PC-9 (cell line): ENCODE data around the gene LUZP2. TPM values are rescaled to one million over a fixed set of nuclear protein-coding genes. Genes with fewer than 3 reads are reported as not detected.

Source experiments
- Bru-seq: library from RNA; stranded (reverse); fragments of 400-500 nt; gene quantifications from one replicate; lab custom pipeline; 2021; lab: Mats Ljungman, UMichigan
- BruChase-seq, 2 experiments: library from RNA; stranded (reverse); fragments of 400-500 nt; gene quantifications; one replicate each; lab custom pipeline; 2021; lab: Mats Ljungman, UMichigan
- BruUV-seq: library from RNA; stranded (reverse); fragments of 400-500 nt; replicated peaks from 2 replicates; lab custom pipeline; 2021; lab: Mats Ljungman, UMichigan
- CTCF ChIA-PET: fragments of 300-600 bp; sonication (Branson Sonifier 250); formaldehyde crosslinking; loops from one replicate; lab custom pipeline; 2022; ENCODE audit warnings: antibody characterized with exemption; lab: Charles Lee
- POLR2A ChIA-PET: fragments of 300-600 bp; sonication (Branson Sonifier 250); formaldehyde crosslinking; loops from one replicate; lab custom pipeline; 2022; ENCODE audit warnings: antibody characterized with exemption; ENCODE audit not compliant: unreplicated experiment; lab: Charles Lee
- DNase-seq, 2 experiments: peaks; one replicate each; pipeline versions ENCODE4 v3.0.0 to v3.0.0-alpha.2; 2015 to 2022; ENCODE audit warnings: mixed read lengths in 1 of 2
- H2AFZ ChIP-seq: fragments of 200-600 bp; sonication (generic); 2 replicates; pipeline ENCODE4 v1.8.1; 2017; ENCODE audit warnings: antibody characterized with exemption
- H3F3A ChIP-seq: fragments of 200-600 bp; sonication (generic); 2 replicates; pipeline ENCODE4 v1.8.1; 2017; ENCODE audit warnings: antibody characterized with exemption, mild to moderate bottlenecking, low read depth; ENCODE audit not compliant: insufficient read depth
- H3K27ac ChIP-seq: fragments of 200-600 bp; sonication (generic); 2 replicates; pipeline ENCODE4 v1.6.1; 2016; ENCODE audit warnings: mixed run types
- H3K27me3 ChIP-seq: fragments of 200-600 bp; sonication (generic); 2 replicates; pipeline ENCODE4 v1.6.1; 2016; ENCODE audit warnings: low read depth, mixed run types; ENCODE audit not compliant: insufficient read depth
- H3K36me3 ChIP-seq: fragments of 200-600 bp; sonication (generic); 2 replicates; pipeline ENCODE4 v1.6.1; 2016; ENCODE audit warnings: low read depth, mixed run types
- H3K4me1 ChIP-seq: fragments of 200-600 bp; sonication (generic); replicated peaks from 2 replicates; pipeline ENCODE4 v1.6.1; 2016; ENCODE audit warnings: mixed run types; ENCODE audit not compliant: insufficient read depth
- H3K4me2 ChIP-seq: fragments of 200-600 bp; sonication (generic); 2 replicates; pipeline ENCODE4 v1.6.1; 2017; ENCODE audit warnings: mixed run types
- H3K4me3 ChIP-seq: fragments of 200-600 bp; sonication (generic); 2 replicates; pipeline ENCODE4 v1.6.1; 2016; ENCODE audit warnings: mixed run types
- H3K79me2 ChIP-seq: fragments of 200-600 bp; sonication (generic); 2 replicates; pipeline ENCODE4 v1.6.1; 2017; ENCODE audit warnings: low read depth, mixed run types
- H3K9me2 ChIP-seq: fragments of 200-600 bp; sonication (generic); 2 replicates; pipeline ENCODE4 v1.8.1; 2017; ENCODE audit warnings: mild to moderate bottlenecking; ENCODE audit not compliant: insufficient read depth
- H3K9me3 ChIP-seq: fragments of 200-600 bp; sonication (generic); 2 replicates; pipeline ENCODE4 v1.8.1; 2016; ENCODE audit warnings: low read depth; ENCODE audit not compliant: insufficient read depth
- H4K20me1 ChIP-seq: fragments of 200-600 bp; sonication (generic); 2 replicates; pipeline ENCODE4 v1.8.1; 2017; ENCODE audit not compliant: insufficient read depth
- CTCF ChIP-seq: fragments of 200-600 bp; sonication (generic); conservative IDR thresholded peaks from 2 replicates; pipeline ENCODE4 v1.6.1; 2017; ENCODE audit warnings: mixed run types, antibody characterized with exemption, mild to moderate bottlenecking, moderate library complexity
- EZH2 ChIP-seq: fragments of 200-600 bp; sonication (generic); IDR thresholded peaks from 2 replicates; pipeline ENCODE4 v1.8.0; 2017; ENCODE audit warnings: antibody characterized with exemption, low read depth
- intact Hi-C: fragments of 100-400 bp; cut with micrococcal nuclease; formaldehyde crosslinking; loops from one replicate; pipeline ENCODE4 v1.10.0; 2022; ENCODE audit not compliant: unreplicated experiment
- long read RNA-seq: library from polyadenylated mRNA; stranded (forward); transcript quantifications from one replicate; pipeline ENCODE4 v2.0.0, GENCODE V29; 2022
- total RNA-seq: library from RNA; stranded (reverse); gene quantifications from 2 replicates; pipeline ENCODE4 v1.2.3, GENCODE V29; 2021

LUZP2 gene
- total RNA-seq = 0.15 and 0.43 TPM in 2 replicates
- Bru-seq, nascent RNA = percentile 14 among the genes with signal in this experiment
- BruChase-seq, experiment 1, labeled RNA remaining after a 2-hour chase = percentile 20 among the genes with signal in this experiment
- BruChase-seq, experiment 2, labeled RNA remaining after a 6-hour chase = percentile 13 among the genes with signal in this experiment
- long read RNA-seq = 0 reads

- TF ChIP-seq CTCF (no peak), EZH2 (no peak)
- ChIA-PET CTCF (no interaction called here), POLR2A (no interaction called here)
- Histone ChIP-seq H3K4me2 (peak within 1 kb of the TSS; percentile 53), H3K4me1 (no peaks in the 10 kb centered on the region; the same call in 1 of the 2 replicates), H4K20me1 (no peaks in the 10 kb centered on the region), H3K9me3 (no peaks in the 10 kb centered on the region), H3K27me3 (no peaks in the 10 kb centered on the region; the same call in 1 of the 2 replicates), H3K4me3 (peak within 1 kb of the TSS; percentile 34; the same call in 1 of the 2 replicates), H3K79me2 (no peaks in the 10 kb centered on the region), H3K9me2 (no peaks in the 10 kb centered on the region), H3K27ac (no peak within 1 kb of the TSS), H3F3A (no peaks in the 10 kb centered on the region), H2AFZ (peak within 1 kb of the TSS; percentile 13), H3K36me3 (no peaks in the 10 kb centered on the region)
- intact Hi-C loops = no loop called here
- DNase-seq = peak in 1 of 2 experiments; percentile 21
- no TSS peak for BruUV-seq
These were observed at the start of gene LUZP2 for GRCh38 chr11:24496736-24497725. LUZP2 (plus strand) TSS chr11:24497053.

GRCh38 chr11:24453129-24453718, 43.6 kb upstream of the LUZP2 start:
- H3F3A ChIP-seq = no peaks in the 10 kb centered on the region
- no peak overlapping the region for H2AFZ ChIP-seq
- no TSS peak for BruUV-seq
- no peaks in the 10 kb centered on the region for H3K27me3 ChIP-seq
- TF ChIP-seq CTCF (no peak), EZH2 (no peak)
- intact Hi-C loops = no loop called here
- no peaks in the 10 kb centered on the region for H3K9me3 ChIP-seq
- H3K27ac ChIP-seq = no peak overlapping the region
- ChIA-PET POLR2A (no interaction called here), CTCF (no interaction called here)
- H3K36me3 ChIP-seq = no peaks in the 10 kb centered on the region
- no peaks in the 10 kb centered on the region for H4K20me1 ChIP-seq
- no peak overlapping the region for H3K4me3 ChIP-seq
- no peaks in the 10 kb centered on the region for H3K4me1 ChIP-seq
- no peak for DNase-seq
- H3K9me2 ChIP-seq = no peaks in the 10 kb centered on the region; the same call in 1 of the 2 replicates
- no peak overlapping the region for H3K4me2 ChIP-seq
- H3K79me2 ChIP-seq = no peaks in the 10 kb centered on the region

GRCh38 chr11:24457985-24458384, 38.9 kb upstream of the LUZP2 start:
- H3K79me2 ChIP-seq = no peaks in the 10 kb centered on the region
- intact Hi-C loops = no loop called here
- CTCF ChIA-PET = no interaction called here
- no peaks in the 10 kb centered on the region for H3K9me3 ChIP-seq
- POLR2A ChIA-PET = no interaction called here
- no peak overlapping the region for H2AFZ ChIP-seq
- H3K27me3 ChIP-seq = no peaks in the 10 kb centered on the region
- H3F3A ChIP-seq = no peaks in the 10 kb centered on the region
- no peak overlapping the region for H3K4me3 ChIP-seq
- no peak for TF ChIP-seq CTCF
- no peaks in the 10 kb centered on the region for H4K20me1 ChIP-seq
- no peak overlapping the region for H3K27ac ChIP-seq
- H3K4me1 ChIP-seq = no peaks in the 10 kb centered on the region
- H3K36me3 ChIP-seq = no peaks in the 10 kb centered on the region
- no peak overlapping the region for H3K4me2 ChIP-seq
- DNase-seq = no peak
- no peaks in the 10 kb centered on the region for H3K9me2 ChIP-seq
- no TSS peak for BruUV-seq
